Endodermal cell (in vitro differentiated cells): ENCODE data around the gene C10orf62. TPM values are rescaled to one million over a fixed set of nuclear protein-coding genes. Genes with fewer than 3 reads are reported as not detected.
A peak's percentile ranks its signal among the peaks of the same experiment; 100 is the strongest.

Source experiments
- DNase-seq: peaks from one replicate; pipeline ENCODE4 v3.0.0-alpha.2; 2017
- H3K27ac ChIP-seq: 2 replicates; pipeline ENCODE4 v1.5.1; 2013; ENCODE audit warnings: mild to moderate bottlenecking, low read depth, low read length, moderate library complexity
- H3K27me3 ChIP-seq: 2 replicates; pipeline ENCODE4 v1.6.1; 2013; ENCODE audit warnings: mild to moderate bottlenecking, low read length, moderate library complexity; ENCODE audit not compliant: insufficient read depth, control insufficient read depth, poor library complexity, severe bottlenecking
- H3K36me3 ChIP-seq: 2 replicates; pipeline ENCODE4 v1.7.0; 2013; ENCODE audit warnings: mild to moderate bottlenecking, low read length, moderate library complexity; ENCODE audit not compliant: control insufficient read depth, insufficient read depth
- H3K4me1 ChIP-seq: one replicate; pipeline ENCODE4 v1.7.0; 2013; ENCODE audit warnings: low read length; ENCODE audit not compliant: control insufficient read depth, insufficient read depth
- H3K4me3 ChIP-seq: 2 replicates; pipeline ENCODE4 v1.5.1; 2013; ENCODE audit warnings: mild to moderate bottlenecking, low read length, moderate library complexity
- H3K9ac ChIP-seq: 2 replicates; pipeline ENCODE4 v1.6.1; 2013; ENCODE audit warnings: mild to moderate bottlenecking, low read length, moderate library complexity; ENCODE audit not compliant: poor library complexity, severe bottlenecking; ENCODE audit errors: extremely low read depth
- H3K9me3 ChIP-seq: 2 replicates; pipeline ENCODE4 v1.6.1; 2013; ENCODE audit warnings: mild to moderate bottlenecking, low read length, moderate library complexity; ENCODE audit not compliant: control insufficient read depth
- H3K27ac Mint-ChIP-seq: 2 replicates; pipeline ENCODE4 v1.8.0; 2020; ENCODE audit warnings: mixed read lengths
- H3K27me3 Mint-ChIP-seq: 2 replicates; pipeline ENCODE4 v1.8.0; 2021; ENCODE audit warnings: mild to moderate bottlenecking, mixed read lengths; ENCODE audit not compliant: insufficient read depth
- H3K36me3 Mint-ChIP-seq: 2 replicates; pipeline ENCODE4 v1.8.0; 2020; ENCODE audit warnings: low read depth, mixed read lengths
- H3K4me1 Mint-ChIP-seq: 2 replicates; pipeline ENCODE4 v1.8.0; 2020; ENCODE audit warnings: mixed read lengths
- H3K4me3 Mint-ChIP-seq: 2 replicates; pipeline ENCODE4 v1.8.0; 2020; ENCODE audit warnings: mild to moderate bottlenecking, moderate library complexity, mixed read lengths
- H3K9me3 Mint-ChIP-seq: 2 replicates; pipeline ENCODE4 v1.8.0; 2020; ENCODE audit warnings: mild to moderate bottlenecking, mixed read lengths
- CTCF ChIP-seq: fragments of 200-600 bp; sonication (generic); conservative IDR thresholded peaks from 2 replicates; pipeline ENCODE4 v1.5.0; 2021; ENCODE audit warnings: antibody characterized with exemption, mild to moderate bottlenecking
- WGBS, 2 experiments: methylation state at CpG; one replicate each; pipeline versions ENCODE4 v1.1.5 to v1.1.7; 2013; ENCODE audit warnings: missing lambda C conversion rate in 2 of 2, mixed read lengths in 1 of 2; ENCODE audit not compliant: insufficient coverage in 1 of 2, insufficient read length in 1 of 2; 5-methylcytosine and 5-hydroxymethylcytosine counted together
- long read RNA-seq, 4 experiments: library from polyadenylated mRNA in 2 of 4; library from RNA in 1 of 4; library from capped mRNA in 1 of 4; stranded (forward) in 3 of 4; unstranded in 1 of 4; transcript quantifications; one replicate each; pipeline ENCODE4 v2.0.0, GENCODE V29; 2020 to 2021; ENCODE audit warnings: inconsistent platforms in 1 of 4
- polyA plus RNA-seq, 2 experiments: library from polyadenylated mRNA; stranded (reverse); fragments of 50-300 nt; gene quantifications; one replicate each; pipeline ENCODE4 v1.2.3, GENCODE V29; 2013
- total RNA-seq, 2 donors: library from RNA; stranded (reverse); fragmentation: NEBNext Ultra II Directional in 1 of 2; extraction: Animal tissue kit (Norgen Biotek cat#: 25700) in 1 of 2; gene quantifications; 2 replicates in 1 of 2; 3 replicates in 1 of 2; pipeline ENCODE4 v1.2.1, GENCODE V29; 2021

Gene C10orf62
- total RNA-seq: not detected
- not detected for polyA plus RNA-seq (2013, experiment 1 of 2)
- polyA plus RNA-seq (2013, experiment 2 of 2): not detected
- long read RNA-seq, experiment 1: 0 reads
- long read RNA-seq, experiment 2: 0 reads
- long read RNA-seq, experiment 3: 0 reads
- long read RNA-seq, experiment 4: 0 reads

GRCh38 chr10:97589479-97589878 is at the start of gene C10orf62:
Gene C10orf62, plus strand, starts transcription at chr10:97589721. Its CDS starts 177 bp downstream, at chr10:97589898.
- no peak within 1 kb of the TSS for H3K4me3 Mint-ChIP-seq
- no peak within 1 kb of the TSS for H3K27ac ChIP-seq
- no peaks in the 10 kb centered on the region for H3K36me3 ChIP-seq
- H3K9me3 ChIP-seq: no peaks in the 10 kb centered on the region
- no peak within 1 kb of the TSS for H3K9ac ChIP-seq
- peaks cover 1% of the 10 kb centered on the region for H3K4me1 Mint-ChIP-seq
- no peaks in the 10 kb centered on the region for H3K4me1 ChIP-seq
- WGBS, 2 experiments: 98 to 100% methylated on average over 1 to 2 of the region's 3 CpGs
- H3K27ac Mint-ChIP-seq: no peak within 1 kb of the TSS
- no peak for TF ChIP-seq CTCF
- no peaks in the 10 kb centered on the region for H3K27me3 ChIP-seq
- H3K36me3 Mint-ChIP-seq: no peaks in the 10 kb centered on the region
- no peaks in the 10 kb centered on the region for H3K9me3 Mint-ChIP-seq
- no peaks in the 10 kb centered on the region for H3K27me3 Mint-ChIP-seq
- no peak within 1 kb of the TSS for H3K4me3 ChIP-seq
- no peak for DNase-seq

GRCh38 chr10:97540669-97541500 is 48.6 kb upstream of the C10orf62 start:
- Histone ChIP-seq H3K27ac (no peak overlapping the region), H3K9ac (no peak overlapping the region)
- H3K4me1 Mint-ChIP-seq: peaks cover 8% of the 10 kb centered on the region

More at GRCh38 chr10:97540669-97541500, 48.6 kb upstream of the C10orf62 start:
- peak; percentile 50 for TF ChIP-seq CTCF
- H3K4me1 ChIP-seq: no peaks in the 10 kb centered on the region
- Mint-ChIP-seq H3K9me3 (no peaks in the 10 kb centered on the region), H3K27me3 (no peaks in the 10 kb centered on the region), H3K4me3 (no peak overlapping the region), H3K27ac (peak overlapping the region; percentile 40), H3K36me3 (no peaks in the 10 kb centered on the region)
- H3K27me3 ChIP-seq: no peaks in the 10 kb centered on the region
- H3K36me3 ChIP-seq: no peaks in the 10 kb centered on the region
- WGBS, 2 experiments: 84 to 94% methylated on average over 14 of the region's 14 CpGs
- H3K4me3 ChIP-seq: no peak overlapping the region
- no peaks in the 10 kb centered on the region for H3K9me3 ChIP-seq
- peak; percentile 76 for DNase-seq
